Subcutaneous adipose tissue (tissue), 4 donors: ENCODE measurements around the gene ZNF181. TPM values are rescaled to one million over a fixed set of nuclear protein-coding genes. Genes with fewer than 3 reads are reported as not detected.

ENCODE experiments used
- total RNA-seq, 4 donors: library from RNA; depleted of rRNA; stranded (reverse); fragments of >200 nt; gene quantifications; one replicate each; pipeline ENCODE4 v1.1.0, GENCODE V29; 2016
- TF ChIP-seq, protein P1 (sequence below): fragments of 450-650 bp; IDR thresholded peaks from one replicate; pipeline ENCODE4 v1.5.1; 2016; ENCODE audit warnings: low read depth, mild to moderate bottlenecking, control low read depth, antibody characterized with exemption, moderate library complexity

The ZNF181 gene
- total RNA-seq, 4 donors from 2014 or later: 17.3 to 23.3 (median 21.0) TPM

DNA sequence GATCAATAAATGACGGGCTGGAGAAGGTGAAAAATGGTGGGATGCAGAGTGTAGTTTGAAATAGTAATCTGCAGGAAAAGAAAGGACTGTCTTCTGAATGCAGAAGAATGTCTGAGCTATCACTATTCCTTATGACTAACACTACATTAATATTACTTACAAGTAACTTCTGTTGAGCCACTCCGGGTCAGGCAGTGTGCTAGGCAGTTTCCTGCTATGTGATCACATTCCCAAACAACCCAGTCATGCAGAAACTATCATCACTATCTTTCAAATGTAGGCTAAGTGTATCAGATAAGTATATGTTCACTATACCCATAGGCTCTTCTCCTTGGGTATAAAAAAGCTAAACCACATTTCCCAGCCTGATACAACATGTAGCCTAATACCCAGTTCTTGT lies 32.3 kb downstream of the ZNF181 start:
- TF ChIP-seq, protein P1, sequence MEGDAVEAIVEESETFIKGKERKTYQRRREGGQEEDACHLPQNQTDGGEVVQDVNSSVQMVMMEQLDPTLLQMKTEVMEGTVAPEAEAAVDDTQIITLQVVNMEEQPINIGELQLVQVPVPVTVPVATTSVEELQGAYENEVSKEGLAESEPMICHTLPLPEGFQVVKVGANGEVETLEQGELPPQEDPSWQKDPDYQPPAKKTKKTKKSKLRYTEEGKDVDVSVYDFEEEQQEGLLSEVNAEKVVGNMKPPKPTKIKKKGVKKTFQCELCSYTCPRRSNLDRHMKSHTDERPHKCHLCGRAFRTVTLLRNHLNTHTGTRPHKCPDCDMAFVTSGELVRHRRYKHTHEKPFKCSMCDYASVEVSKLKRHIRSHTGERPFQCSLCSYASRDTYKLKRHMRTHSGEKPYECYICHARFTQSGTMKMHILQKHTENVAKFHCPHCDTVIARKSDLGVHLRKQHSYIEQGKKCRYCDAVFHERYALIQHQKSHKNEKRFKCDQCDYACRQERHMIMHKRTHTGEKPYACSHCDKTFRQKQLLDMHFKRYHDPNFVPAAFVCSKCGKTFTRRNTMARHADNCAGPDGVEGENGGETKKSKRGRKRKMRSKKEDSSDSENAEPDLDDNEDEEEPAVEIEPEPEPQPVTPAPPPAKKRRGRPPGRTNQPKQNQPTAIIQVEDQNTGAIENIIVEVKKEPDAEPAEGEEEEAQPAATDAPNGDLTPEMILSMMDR: no peak

DNA sequence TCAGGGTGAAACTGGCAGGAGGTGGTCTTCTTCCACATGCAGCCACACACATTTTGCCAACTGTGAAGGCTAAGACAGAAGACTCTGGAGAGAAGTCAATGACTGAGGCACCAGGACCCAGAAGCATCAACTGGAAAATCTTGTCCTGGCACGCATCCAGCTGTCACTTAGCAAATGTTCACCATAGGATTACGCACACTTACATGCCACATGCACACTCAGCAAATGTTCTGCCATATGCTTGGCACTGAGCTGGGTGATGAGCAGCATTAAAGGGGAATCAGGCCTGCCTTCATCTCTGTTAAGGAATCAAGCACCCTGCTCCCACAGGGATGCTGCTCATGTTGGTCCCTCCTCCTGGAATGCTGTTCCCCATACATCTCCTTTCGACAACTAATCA lies 33.9 kb downstream of the ZNF181 start:
- TF ChIP-seq, protein P1: no peak

DNA sequence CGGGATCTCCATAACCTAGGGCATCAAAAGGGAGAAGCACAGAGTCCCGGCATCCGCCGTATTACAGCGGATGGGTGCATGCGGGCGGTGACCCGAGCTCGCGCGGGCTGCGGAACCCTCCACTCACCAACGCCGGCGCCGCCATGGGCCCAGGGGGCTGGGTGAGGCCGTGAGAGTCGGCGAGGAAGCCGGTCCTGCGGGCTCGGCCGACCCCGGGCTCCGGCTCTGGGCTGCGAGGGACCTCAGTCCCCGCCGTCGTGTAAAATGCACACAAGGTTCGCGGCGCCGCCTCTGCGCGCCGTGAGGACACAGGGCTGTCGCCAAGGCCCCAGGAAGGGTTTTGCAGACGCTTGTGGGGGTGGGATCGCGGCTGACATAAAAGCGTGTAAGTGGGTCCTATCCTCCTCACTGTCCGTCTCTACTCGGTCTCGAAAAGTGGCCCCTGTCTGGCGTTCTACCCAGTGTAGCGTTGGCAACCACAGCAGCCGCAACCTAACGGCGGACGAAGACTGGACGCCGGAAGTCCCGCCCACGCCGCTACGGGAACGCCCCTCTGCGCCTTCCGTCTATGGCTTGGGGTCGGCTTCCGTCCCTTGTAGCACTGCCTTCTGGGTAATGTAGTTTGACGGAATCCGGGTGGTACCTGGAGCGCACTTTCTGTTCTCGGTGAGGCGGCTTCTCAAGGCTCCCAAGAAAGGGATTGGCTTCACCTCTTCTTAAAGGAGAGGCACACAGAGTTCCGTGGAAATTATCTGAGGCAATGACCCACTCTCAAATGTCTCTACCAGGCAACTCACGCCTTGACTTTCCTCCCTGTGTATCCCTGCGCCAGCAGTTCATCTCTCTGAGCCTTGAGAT lies 38.9 kb downstream of the ZNF181 start, which contains the start of gene ZNF599:
Gene ZNF599 (minus strand): TSS at position 519 of the 858 bp plus-strand sequence. CDS start 374 bp downstream, at position 145.
- TF ChIP-seq, protein P1: no peak

DNA sequence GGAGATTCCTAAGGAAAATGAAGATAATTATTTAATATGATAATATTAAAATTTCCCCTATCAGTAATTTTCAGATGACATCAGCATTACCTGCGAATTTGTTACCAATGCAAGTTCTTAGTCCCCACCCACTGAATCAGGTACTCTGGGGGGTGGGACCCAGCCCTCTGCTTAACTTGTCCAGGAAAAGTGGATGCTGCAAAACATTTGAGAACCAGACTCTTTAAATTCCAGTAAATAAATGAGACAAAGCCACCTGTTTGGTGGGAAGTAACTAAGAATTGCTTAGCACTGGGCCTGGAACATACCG lies 39.5 kb downstream of the ZNF181 start:
- TF ChIP-seq, protein P1: no peak

DNA sequence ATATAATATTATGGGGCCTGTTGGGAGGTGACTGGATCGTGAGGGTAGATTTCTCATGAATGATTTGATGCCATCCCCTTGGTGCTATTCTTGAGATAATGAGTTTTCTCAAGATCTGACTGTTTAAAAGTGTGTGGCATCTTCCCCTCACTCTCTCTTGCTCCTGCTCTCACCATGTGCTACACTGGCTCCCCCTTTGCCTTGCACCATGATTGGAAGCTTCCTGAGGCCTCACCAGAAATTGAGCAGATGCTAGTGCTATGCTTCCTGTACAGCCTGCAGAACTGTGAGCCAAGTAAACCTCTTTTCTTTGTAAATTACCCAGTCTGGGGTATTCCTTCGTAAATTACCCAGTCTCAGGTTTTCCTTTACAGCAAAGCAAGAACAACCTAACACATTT lies 40.8 kb downstream of the ZNF181 start:
- TF ChIP-seq, protein P1: no peak

DNA sequence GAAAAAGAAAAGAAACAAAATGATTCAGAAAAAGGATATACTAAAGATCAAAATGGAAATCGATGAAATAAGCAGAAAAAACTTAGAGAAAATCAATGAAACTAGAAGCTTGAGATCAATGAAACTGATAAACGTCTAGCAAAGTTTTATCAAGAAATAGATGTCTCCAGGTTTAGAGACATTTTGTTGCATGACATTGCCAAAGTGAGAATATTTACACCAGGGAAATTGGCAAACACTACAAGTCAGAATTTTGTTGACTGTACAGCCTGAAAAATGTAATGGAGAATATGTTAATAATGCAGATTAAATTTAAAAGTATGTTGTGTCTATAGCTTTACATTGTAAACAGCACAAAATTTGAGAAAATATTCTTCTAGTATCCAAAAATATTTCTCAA lies 44.3 kb downstream of the ZNF181 start:
- TF ChIP-seq, protein P1: no peak

DNA sequence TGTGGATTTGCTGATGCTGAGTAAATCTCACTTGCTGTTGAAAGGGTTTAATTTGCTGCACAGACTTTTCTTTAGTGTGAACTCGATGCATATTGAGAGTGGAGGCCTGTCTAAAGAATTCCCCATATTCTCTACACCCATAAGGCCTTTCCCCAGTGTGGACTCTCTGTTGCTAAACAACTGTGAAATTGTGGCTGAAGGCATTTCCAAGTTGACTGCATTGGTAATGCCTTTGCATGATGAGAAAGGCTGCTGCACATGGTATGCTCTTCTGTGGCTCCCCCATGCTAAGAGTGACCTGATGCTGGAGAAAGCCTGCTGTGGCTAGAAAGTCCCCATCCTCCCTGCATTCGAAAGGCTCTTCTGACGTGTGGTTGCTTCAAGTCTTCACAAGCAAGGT lies 45.6 kb downstream of the ZNF181 start:
- TF ChIP-seq, protein P1: no peak
